Measurements from ENCODE around the gene LRG1. TPM values are rescaled to one million over a fixed set of nuclear protein-coding genes. Genes with fewer than 3 reads are reported as not detected.
A peak's percentile ranks its signal among the peaks of the same experiment; 100 is the strongest.

Gene LRG1
- total and polyA plus RNA-seq, 12 donors = 0.33 to 52.5 (median 1.6) TPM; not detected in 1

GRCh38 chr19:4559569-4559968 is 19.7 kb upstream of the LRG1 start, which contains the start of gene SEMA6B:
SEMA6B (minus strand) TSS chr19:4559684; CDS start chr19:4558457, 1,227 bp downstream.
- no peak for TF ChIP-seq CTCF (IDR thresholded peaks at IDR 0.05)
- no peak for TF ChIP-seq POLR2A (IDR thresholded peaks at IDR 0.05)
- no peaks in the 10 kb centered on the region for H3K9me3 ChIP-seq (replicated peaks in 1 of 3)
- DNase-seq = peak in 6 of 7 donors; percentile 65 to 77 (median 70)
- WGBS, 4 donors = 21 to 36% (median 29%) methylated on average over 12 to 13 of the region's 13 CpGs
- H3K4me1 ChIP-seq (replicated peaks in 1 of 2) = peaks cover 0 to 15% of the 10 kb centered on the region in 2 donors
- intact Hi-C loops (cut with DNase I) = loop anchor here in 1 of 2 donors (5.0 kb wide), 1 partner anchor 78 kb away; the partner anchor contains the start of gene TNFAIP8L1
- H3K4me3 ChIP-seq = peak within 1 kb of the TSS in 2 of 4 donors; percentile 0 to 38
- H3K27ac ChIP-seq = peak within 1 kb of the TSS in 4 of 5 donors; percentile 9 to 78 (median 48)
- H3K27me3 ChIP-seq = no peaks in the 10 kb centered on the region
- H3K36me3 ChIP-seq (replicated peaks in 1 of 2) = peaks cover 0 to 16% of the 10 kb centered on the region in 2 donors

- DNase-seq = peak in 3 of 7 donors; percentile 17 to 51 (median 44)
- WGBS, 4 donors = 18 to 29% (median 24%) methylated on average over 17 to 44 of the region's 44 CpGs
- TF ChIP-seq POLR2A (IDR thresholded peaks at IDR 0.05) (no peak), CTCF (IDR thresholded peaks at IDR 0.05) (peak; percentile 82 to 100 (median 92))
Measured at GRCh38 chr19:4557971-4558941, 18.4 kb upstream of the LRG1 start.

GRCh38 chr19:4557144-4557970 is 17.5 kb upstream of the LRG1 start:
- Histone ChIP-seq H3K27ac (peak overlapping the region in 1 of 5 donors; percentile 9), H3K27me3 (no peaks in the 10 kb centered on the region), H3K9me3 (replicated peaks in 1 of 3) (no peaks in the 10 kb centered on the region), H3K36me3 (replicated peaks in 1 of 2) (peaks cover 0 to 26% of the 10 kb centered on the region in 2 donors), H3K4me3 (no peak overlapping the region), H3K4me1 (replicated peaks in 1 of 2) (peaks cover 0 to 15% of the 10 kb centered on the region in 2 donors)
- DNase-seq = no peak
- 79 to 82% (median 80%) methylated on average over 28 to 33 of the region's 33 CpGs for WGBS, 4 donors
- TF ChIP-seq CTCF (IDR thresholded peaks at IDR 0.05) = peak in 1 of 6 experiments; percentile 12
- TF ChIP-seq POLR2A (IDR thresholded peaks at IDR 0.05) = no peak
- intact Hi-C loops (cut with DNase I) = loop anchor here in 1 of 2 donors (5.0 kb wide), 1 partner anchor 80 kb away; the partner anchor contains the start of gene TNFAIP8L1

More at GRCh38 chr19:4557971-4558941, 18.4 kb upstream of the LRG1 start:
- Histone ChIP-seq H3K4me1 (replicated peaks in 1 of 2) (peaks cover 0 to 15% of the 10 kb centered on the region in 2 donors), H3K36me3 (replicated peaks in 1 of 2) (peaks cover 0 to 19% of the 10 kb centered on the region in 2 donors), H3K4me3 (peak overlapping the region in 1 of 4 donors; percentile 38), H3K27me3 (no peaks in the 10 kb centered on the region), H3K27ac (peak overlapping the region in 2 of 5 donors; percentile 9 to 17), H3K9me3 (replicated peaks in 1 of 3) (no peaks in the 10 kb centered on the region)
- intact Hi-C loops (cut with DNase I) = loop anchor here in 1 of 2 donors (5.0 kb wide), 1 partner anchor 79 kb away; the partner anchor contains the start of gene TNFAIP8L1

Data from adrenal gland (tissue), 12 donors.